Body of pancreas (tissue), 4 donors: ENCODE measurements around the gene C5orf24.

Source experiments
- CTCF ChIP-seq, 7 experiments: fragments of 450-650 bp in 4 of 7; fragments of 200-600 bp in 3 of 7; sonication (generic) in 3 of 7; IDR thresholded peaks; one replicate each; pipeline ENCODE4 v1.5.1; 2016 to 2019; ENCODE audit warnings: antibody characterized with exemption in 7 of 7
- POLR2A ChIP-seq, 3 donors: fragments of 450-650 bp; IDR thresholded peaks; one replicate each; pipeline ENCODE4 v1.6.1; 2016; ENCODE audit warnings: antibody characterized with exemption in 3 of 3, mild to moderate bottlenecking in 2 of 3

- TF ChIP-seq CTCF (IDR thresholded peaks at IDR 0.05) = no peak
- TF ChIP-seq POLR2A (IDR thresholded peaks at IDR 0.05) = no peak
Measured at GRCh38 chr5:134878403-134878802, 32.6 kb downstream of the C5orf24 start.
